ENCODE data around the gene VPS13C. TPM values are rescaled to one million over a fixed set of nuclear protein-coding genes. Genes with fewer than 3 reads are reported as not detected.

Gene VPS13C
- polyA plus RNA-seq, 3 donors = 31.8 to 60.6 (median 47.3) TPM

DNA sequence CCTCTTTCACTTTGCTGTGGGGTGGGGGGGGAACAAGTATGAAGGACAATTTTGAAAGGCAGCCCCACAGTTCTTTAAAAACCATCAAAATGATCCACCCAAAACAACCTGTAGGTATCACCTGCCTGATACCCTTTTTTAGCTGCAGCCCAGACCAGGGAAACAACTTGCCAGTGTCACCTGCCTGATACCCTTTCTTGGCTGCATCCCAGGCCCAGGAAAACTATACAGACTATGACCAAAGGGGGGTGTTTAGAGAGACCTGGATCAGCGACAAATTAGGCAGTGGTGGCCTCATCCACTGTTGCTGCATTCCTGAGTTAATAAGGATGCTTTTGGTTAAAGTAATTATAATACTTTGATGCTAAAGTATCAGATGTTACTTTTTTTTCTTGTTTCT is 122.0 kb downstream of the VPS13C start:
- no peak for DNase-seq

- no peak for DNase-seq
Measured at GRCh38 chr15:61936528-61937195, 123.6 kb downstream of the VPS13C start.

GRCh38 chr15:61935493-61935892 is 124.8 kb downstream of the VPS13C start:
- no peak for DNase-seq

GRCh38 chr15:61929452-61929851 is 130.8 kb downstream of the VPS13C start:
- DNase-seq = no peak

DNA sequence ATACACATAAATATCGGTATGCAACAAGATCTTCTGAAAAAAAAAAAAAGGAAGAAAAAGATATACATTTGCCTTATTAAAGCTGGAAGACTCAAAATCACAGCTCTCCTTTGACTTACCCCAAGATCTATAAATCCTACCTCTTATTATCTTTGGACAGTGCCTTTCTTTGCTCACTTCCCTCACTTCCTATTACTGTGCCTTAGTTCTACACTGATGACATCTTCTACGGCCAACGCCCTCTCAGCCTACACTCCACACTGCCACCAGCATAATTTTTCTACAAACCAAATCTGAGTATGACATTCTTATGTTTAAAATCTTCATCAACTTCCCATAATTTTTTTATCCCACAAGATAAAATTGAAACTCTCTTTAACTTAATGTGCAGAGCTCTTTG is 137.1 kb downstream of the VPS13C start:
- DNase-seq = no peak

- no peak for DNase-seq
Measured at GRCh38 chr15:61921093-61921492, 139.2 kb downstream of the VPS13C start.

DNA sequence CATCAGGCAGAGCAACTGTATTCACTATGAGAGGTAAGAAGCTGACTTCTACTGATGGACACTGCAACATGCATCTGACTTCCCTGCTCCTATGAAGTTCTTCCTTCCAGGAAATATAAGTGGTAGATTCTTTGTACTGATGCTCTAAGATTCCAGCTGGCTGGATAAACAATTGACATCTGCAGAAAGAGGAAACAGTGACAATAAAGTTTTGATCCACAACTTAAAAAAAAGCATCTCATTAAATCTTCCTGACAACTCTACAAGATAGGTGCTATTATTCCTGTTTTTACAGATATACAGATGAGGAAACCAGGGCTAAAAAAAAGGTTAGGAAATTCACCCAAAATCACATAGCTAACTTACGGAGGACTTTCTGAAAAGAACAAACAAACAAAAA is 142.8 kb downstream of the VPS13C start:
- no peak for DNase-seq

GRCh38 chr15:61916104-61916503 is 144.1 kb downstream of the VPS13C start:
- DNase-seq = no peak

GRCh38 chr15:61915640-61916039 is 144.6 kb downstream of the VPS13C start:
- DNase-seq = no peak

DNA sequence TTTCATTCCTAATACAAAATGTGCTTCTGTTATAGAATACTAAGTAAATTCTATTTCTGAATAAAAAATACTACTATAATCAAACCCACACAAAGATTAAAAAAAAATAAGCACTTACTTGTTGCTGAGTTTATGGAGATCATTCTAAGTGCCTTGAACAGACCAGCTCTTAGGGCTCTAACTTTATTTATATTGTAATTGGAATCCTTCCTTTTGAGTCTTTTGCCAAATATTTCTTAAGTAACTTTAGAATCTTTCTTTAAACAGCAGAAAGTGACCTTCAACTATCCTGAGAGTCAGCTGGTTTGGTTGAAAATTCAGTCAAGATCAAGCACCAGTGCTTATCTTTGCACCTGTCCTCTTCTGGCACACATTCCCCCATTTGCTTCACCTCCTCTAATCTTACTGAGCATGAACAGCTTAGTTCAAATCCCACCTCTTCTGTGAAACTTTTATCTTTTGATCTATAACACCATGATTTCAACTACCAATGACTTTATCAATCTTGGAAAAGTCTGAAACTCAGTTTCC is 149.3 kb downstream of the VPS13C start:
- no peak for DNase-seq

- DNase-seq = no peak
Measured at GRCh38 chr15:61908241-61908640, 152.0 kb downstream of the VPS13C start.

DNA sequence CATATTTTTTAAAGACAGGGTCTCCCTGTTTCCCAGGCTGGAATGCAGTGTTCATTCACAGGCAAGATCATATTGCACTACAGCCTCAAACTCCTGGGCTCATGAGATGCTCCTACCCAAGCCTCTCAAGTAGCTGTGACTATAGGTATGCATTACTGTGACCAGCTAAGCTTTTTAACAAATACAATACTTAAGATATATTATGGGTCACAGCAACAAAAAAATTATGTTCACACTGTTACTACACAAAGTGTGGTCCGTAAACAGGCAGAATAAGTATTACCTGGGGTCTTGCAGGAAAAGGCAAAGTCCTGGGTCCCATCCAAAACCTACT is 152.5 kb downstream of the VPS13C start:
- DNase-seq = no peak

GRCh38 chr15:61906961-61907752 is 153.1 kb downstream of the VPS13C start:
- DNase-seq = no peak

DNA sequence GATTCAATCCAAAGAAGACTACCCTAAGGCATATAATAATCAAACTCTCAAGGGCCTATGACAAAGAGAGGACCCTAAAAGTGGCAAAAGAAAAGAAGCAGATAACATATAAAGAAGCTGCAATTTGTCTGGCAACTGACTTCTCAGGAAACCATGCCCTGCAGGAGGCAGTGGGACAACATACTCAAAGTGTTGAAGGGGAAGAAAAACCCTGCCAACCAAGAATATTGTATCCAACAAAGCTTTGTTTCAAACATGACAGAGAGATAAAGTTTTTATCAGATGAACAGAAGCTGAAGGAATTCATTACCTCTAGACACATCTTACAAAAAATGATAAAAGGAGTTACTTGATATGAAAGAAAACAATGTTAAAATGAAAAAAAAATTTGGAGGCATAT is 167.1 kb downstream of the VPS13C start:
- no peak for DNase-seq

DNA sequence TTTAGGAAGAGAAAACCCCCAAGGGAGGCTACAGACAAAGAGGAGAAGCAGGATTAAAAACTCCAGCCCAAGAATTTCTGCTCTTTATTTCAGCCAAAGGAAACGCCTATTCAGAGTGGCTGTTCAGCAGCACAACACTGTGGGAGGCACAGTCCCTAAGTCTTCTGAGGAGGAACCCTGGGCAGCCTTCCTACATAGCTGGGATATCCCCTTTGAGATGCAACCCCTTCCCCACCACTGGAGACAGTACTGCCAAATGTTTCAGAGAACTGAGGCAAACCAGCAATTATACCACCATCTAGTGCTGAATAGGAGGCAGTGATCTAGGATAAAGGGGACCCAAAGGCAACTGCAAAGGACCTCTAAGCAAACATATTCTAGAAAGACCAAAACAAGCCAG is 168.1 kb downstream of the VPS13C start:
- DNase-seq = no peak

DNA sequence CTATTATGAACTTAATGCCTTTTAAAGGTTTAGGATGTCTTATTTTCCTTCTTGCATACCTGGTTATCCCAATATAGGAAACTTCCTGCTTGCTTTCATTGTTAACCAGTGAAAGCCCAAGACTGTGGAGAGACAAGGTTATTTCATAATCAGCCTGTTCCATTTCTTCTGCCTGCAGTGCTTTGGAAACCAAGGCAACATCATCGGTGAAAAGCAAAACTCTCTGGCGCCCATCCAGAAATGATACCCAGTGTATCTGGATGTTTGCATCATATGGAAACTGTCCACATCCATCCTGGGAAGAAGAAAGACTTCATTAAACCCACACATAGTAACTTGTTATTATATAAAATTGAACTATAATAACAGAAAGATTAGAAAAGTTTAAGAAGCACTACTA is 170.1 kb downstream of the VPS13C start:
- DNase-seq = no peak

DNA sequence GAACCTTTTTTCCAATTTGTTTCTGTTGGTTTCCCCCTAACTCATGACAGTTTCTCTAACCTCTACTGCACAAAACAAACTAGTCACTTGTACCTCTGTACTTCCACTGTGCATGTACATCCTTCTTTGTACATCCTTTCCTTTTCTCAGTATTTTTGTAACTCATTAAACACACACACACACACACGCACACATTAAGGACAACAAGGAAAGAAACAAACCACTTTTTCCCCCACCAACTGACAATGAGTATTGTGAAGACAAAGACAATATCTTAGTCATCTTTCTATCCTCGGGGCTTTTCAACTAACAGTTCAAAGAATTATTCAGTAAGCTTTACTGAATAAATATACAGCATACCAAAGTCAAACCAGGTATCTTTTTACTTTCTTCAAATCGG is 170.5 kb downstream of the VPS13C start:
- no peak for DNase-seq

DNA sequence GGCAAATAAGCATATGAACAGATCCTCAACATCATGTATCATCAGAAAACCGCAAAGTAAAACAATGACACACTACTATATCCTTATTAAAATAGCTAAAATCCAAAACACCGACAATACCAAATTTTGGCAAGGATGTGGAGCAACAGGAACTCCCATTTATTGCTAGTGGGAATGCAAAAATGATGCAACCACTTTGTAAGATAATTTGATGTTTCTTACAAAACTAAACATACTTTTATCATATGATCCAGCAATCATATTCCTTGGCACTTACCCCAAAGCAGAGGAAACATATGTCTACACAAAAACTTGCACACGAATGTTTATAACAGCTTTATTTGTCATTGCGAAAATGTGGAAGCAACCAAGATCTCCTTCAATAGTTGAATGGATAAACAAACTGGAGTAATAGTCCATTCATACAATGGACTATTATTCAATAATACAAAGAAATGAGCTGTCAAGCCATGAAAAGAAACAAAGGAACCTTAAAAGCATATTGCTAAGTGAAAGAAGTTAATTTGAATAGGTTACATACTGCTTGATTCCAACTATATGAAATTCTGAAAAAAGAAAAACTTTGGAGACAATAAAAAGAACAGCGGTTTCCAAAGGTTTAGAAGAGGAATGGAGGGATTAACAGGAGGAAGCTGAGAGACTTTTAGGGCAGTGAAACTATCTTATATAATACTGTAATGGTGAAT is 172.0 kb downstream of the VPS13C start:
- no peak for DNase-seq

DNA sequence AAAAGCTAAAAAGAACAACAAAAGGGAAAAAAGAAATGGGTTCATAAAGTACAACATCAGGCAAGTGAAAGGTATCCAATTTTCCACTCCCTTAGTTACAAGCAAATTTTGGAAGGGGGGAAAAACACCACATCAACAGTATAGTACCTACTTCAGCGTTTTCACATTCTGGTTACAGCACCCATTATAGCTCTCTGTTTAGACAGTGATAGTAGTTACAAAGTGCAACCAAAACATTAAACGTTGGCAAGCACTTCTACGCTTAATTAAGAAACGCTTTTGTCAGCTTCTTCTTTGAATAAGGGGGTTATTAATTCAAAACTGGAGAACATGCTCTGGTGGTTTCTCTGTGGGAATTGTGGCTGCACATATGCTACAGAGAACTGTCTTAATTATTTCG is 180.2 kb downstream of the VPS13C start:
- no peak for DNase-seq

DNA sequence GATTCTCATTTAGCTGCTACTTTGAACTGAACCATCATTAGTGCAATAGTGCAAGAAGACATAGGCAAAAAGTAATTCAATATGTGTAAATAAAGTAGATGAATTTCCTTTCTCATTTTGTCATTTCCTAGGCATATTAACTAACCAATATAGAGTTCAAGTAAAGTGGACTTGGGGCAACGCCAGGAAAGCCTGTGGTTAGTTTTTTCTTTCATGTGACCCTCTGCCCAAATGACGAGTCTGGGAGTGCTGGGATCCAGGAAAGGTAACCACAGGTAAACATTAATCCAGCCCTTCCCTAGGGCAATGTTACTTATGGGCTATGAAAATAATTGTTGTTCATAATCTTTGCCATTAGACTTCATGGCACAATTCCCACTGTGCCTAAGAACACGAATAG is 181.0 kb downstream of the VPS13C start:
- DNase-seq = peak; percentile 44

- peak; percentile 9 for DNase-seq
Measured at GRCh38 chr15:61871926-61872522, 188.2 kb downstream of the VPS13C start.

- no peak for DNase-seq
Measured at GRCh38 chr15:61869656-61870055, 190.6 kb downstream of the VPS13C start.

DNA sequence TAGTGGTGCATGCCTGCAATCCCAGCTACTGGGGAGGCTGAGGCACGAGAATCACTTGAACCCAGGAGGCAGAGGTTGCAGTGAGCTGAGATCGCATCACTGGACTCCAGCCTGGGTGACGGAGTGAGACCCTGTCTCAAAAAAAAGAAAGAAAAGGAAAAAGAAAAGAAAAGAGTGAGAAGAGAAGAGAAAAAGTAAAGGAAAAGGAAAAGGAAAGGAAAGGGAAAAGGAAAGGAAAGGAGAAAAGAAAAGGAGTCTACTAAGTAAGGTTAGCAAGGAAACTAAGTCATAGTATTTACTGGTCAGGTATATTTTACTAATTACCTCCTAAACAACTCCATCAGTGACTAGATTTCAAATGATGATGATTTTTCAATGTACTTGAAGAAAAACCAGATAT is 198.3 kb downstream of the VPS13C start:
- no peak for DNase-seq
